Ovary (tissue), 9 donors: ENCODE data around the gene PHAF1. TPM values are rescaled to one million over a fixed set of nuclear protein-coding genes. Genes with fewer than 3 reads are reported as not detected.

Experiments
- DNase-seq, 5 donors: peaks; one replicate each; pipeline ENCODE4 v3.0.0-alpha.2; 2019 to 2020
- H3K27ac ChIP-seq, 2 donors: fragments of 200-600 bp; one replicate each; pipeline versions ENCODE4 v1.5.1 to v1.8.0; 2019 to 2022
- H3K27me3 ChIP-seq: fragments of 200-600 bp; one replicate; pipeline ENCODE4 v1.8.0; 2022
- H3K36me3 ChIP-seq: fragments of 200-600 bp; sonication (generic); one replicate; pipeline ENCODE4 v1.5.1; 2019
- H3K4me1 ChIP-seq: one replicate; pipeline ENCODE4 v1.8.1; 2013; ENCODE audit warnings: mild to moderate bottlenecking, moderate library complexity; ENCODE audit not compliant: insufficient read depth
- H3K4me3 ChIP-seq: fragments of 200-600 bp; sonication (generic); one replicate; pipeline ENCODE4 v1.5.1; 2017
- H3K9me3 ChIP-seq, 2 donors: fragments of 200-600 bp in 1 of 2; sonication (generic) in 1 of 2; one replicate each; pipeline versions ENCODE4 v1.5.1 to v1.8.1; 2013 to 2019; ENCODE audit warnings: mild to moderate bottlenecking in 1 of 2, moderate library complexity in 1 of 2
- CTCF ChIP-seq, 3 donors: fragments of 450-650 bp in 2 of 3; fragments of 200-600 bp in 1 of 3; IDR thresholded peaks; one replicate each; pipeline versions ENCODE4 v1.5.1 to v1.8.0; 2016 to 2022; ENCODE audit warnings: antibody characterized with exemption in 3 of 3, mild to moderate bottlenecking in 1 of 3
- EP300 ChIP-seq: sonication (generic); formaldehyde crosslinking; IDR thresholded peaks from one replicate; pipeline ENCODE4 v1.6.1; 2017; ENCODE audit warnings: antibody characterized with exemption
- POLR2A ChIP-seq: fragments of 450-650 bp; IDR thresholded peaks from one replicate; pipeline ENCODE4 v1.6.1; 2017; ENCODE audit warnings: antibody characterized with exemption, mild to moderate bottlenecking, moderate library complexity
- WGBS, 3 donors: extraction: QIAGEN DNeasy Blood & Tissue Kit in 1 of 3; methylation state at CpG; one replicate each; pipeline versions ENCODE4 v1.1.5 to v1.1.7; 2013 to 2017; 5-methylcytosine and 5-hydroxymethylcytosine counted together
- intact Hi-C, 4 donors: fragments of 100-400 bp; cut with DNase I; formaldehyde crosslinking; loops; one replicate each; pipeline versions ENCODE4 v1.11.0 to v1.15.1; 2022 to 2023
- polyA plus RNA-seq, 2 donors: library from polyadenylated mRNA; stranded (reverse); fragments of 200-250 nt in 1 of 2; fragments of 350-450 nt in 1 of 2; fragmentation: Illumina TruSeq in 1 of 2; extraction: RNeasy Lipid Tissue Mini Kit (QIAGEN cat#74804) in 1 of 2; gene quantifications; one replicate each; pipeline ENCODE4 v1.2.3, GENCODE V29; 2013 to 2014
- total RNA-seq, 7 donors: library from RNA; depleted of rRNA in 2 of 7; stranded (reverse); fragments of >200 nt in 2 of 7; fragmentation: NEBNext Ultra II Directional in 3 of 7; extraction: Animal tissue kit (Norgen Biotek cat#: 25700) in 3 of 7; gene quantifications; one replicate each; pipeline versions ENCODE4 v1.1.0 to v1.2.4, GENCODE V29; 2016 to 2023
- donor health status: DM: no; HTN: no; CAD: no; lungs with moderate emphysema.
- donor health status: DM: no; HTN: no; CAD: no.
- donor health status: Bipolar disorder and iron deficiency.
- donor health status: DM: yes; HTN: yes; CAD: no.
- donor health status: DM: no; HTN: no; CAD: no.
- donor health status: DM: yes; HTN: yes; CAD: no.

The PHAF1 gene
- total and polyA plus RNA-seq, 9 donors, result 9.0 to 25.1 (median 14.9) TPM

GRCh38 chr16:67165121-67166078, 55.7 kb downstream of the PHAF1 start:
- Histone ChIP-seq H3K4me1 (peaks cover 22% of the 10 kb centered on the region), H3K27ac (peak overlapping the region; percentile 73 to 77), H3K36me3 (no peaks in the 10 kb centered on the region), H3K9me3 (no peaks in the 10 kb centered on the region), H3K27me3 (no peaks in the 10 kb centered on the region), H3K4me3 (no peak overlapping the region)
- 27 to 42% (median 33%) methylated on average over 77 to 85 of the region's 85 CpGs for WGBS, 3 donors
- peak in 4 of 5 donors; percentile 32 to 63 (median 49) for DNase-seq
- intact Hi-C loops, result no loop called here
- TF ChIP-seq EP300, result no peak
- no peak for TF ChIP-seq POLR2A
- no peak for TF ChIP-seq CTCF (IDR thresholded peaks at IDR 0.05)

- H3K4me1 ChIP-seq, result peaks cover 21% of the 10 kb centered on the region
- H3K36me3 ChIP-seq, result no peaks in the 10 kb centered on the region
- intact Hi-C loops, result no loop called here
- no peaks in the 10 kb centered on the region for H3K9me3 ChIP-seq
- no peak for TF ChIP-seq CTCF (IDR thresholded peaks at IDR 0.05)
- no peak for TF ChIP-seq EP300
- no peak for TF ChIP-seq POLR2A
- no peaks in the 10 kb centered on the region for H3K27me3 ChIP-seq
- H3K27ac ChIP-seq, result no peak overlapping the region
- WGBS, 3 donors, result 51 to 68% (median 55%) methylated on average over 17 to 18 of the region's 18 CpGs
- DNase-seq, result peak in 2 of 5 donors; percentile 43 to 45
- H3K4me3 ChIP-seq, result no peak overlapping the region
These were observed 56.4 kb downstream of the PHAF1 start for GRCh38 chr16:67166110-67166547.

GRCh38 chr16:67166598-67167168, 56.9 kb downstream of the PHAF1 start:
- 81 to 89% (median 88%) methylated on average over 5 of the region's 5 CpGs for WGBS, 3 donors
- Histone ChIP-seq H3K27me3 (no peaks in the 10 kb centered on the region), H3K4me3 (no peak overlapping the region), H3K4me1 (peaks cover 20% of the 10 kb centered on the region), H3K9me3 (no peaks in the 10 kb centered on the region), H3K36me3 (no peaks in the 10 kb centered on the region), H3K27ac (no peak overlapping the region)
- TF ChIP-seq CTCF (IDR thresholded peaks at IDR 0.05), result no peak
- no peak for TF ChIP-seq EP300
- TF ChIP-seq POLR2A, result no peak
- intact Hi-C loops, result no loop called here
- DNase-seq, result no peak

- no peak for DNase-seq
- H3K27me3 ChIP-seq, result no peaks in the 10 kb centered on the region
- intact Hi-C loops, result no loop called here
- no peak overlapping the region for H3K4me3 ChIP-seq
- no peak overlapping the region for H3K27ac ChIP-seq
- H3K9me3 ChIP-seq, result no peaks in the 10 kb centered on the region
- peaks cover 20% of the 10 kb centered on the region for H3K4me1 ChIP-seq
- 90 to 93% (median 92%) methylated on average over 7 of the region's 7 CpGs for WGBS, 3 donors
- H3K36me3 ChIP-seq, result no peaks in the 10 kb centered on the region
- TF ChIP-seq CTCF (IDR thresholded peaks at IDR 0.05), result no peak
- TF ChIP-seq EP300, result no peak
- no peak for TF ChIP-seq POLR2A
These were observed 57.8 kb downstream of the PHAF1 start for GRCh38 chr16:67167588-67167987.
